ENCODE results near the gene PHLDA3. TPM values are rescaled to one million over a fixed set of nuclear protein-coding genes. Genes with fewer than 3 reads are reported as not detected.
A peak's percentile ranks its signal among the peaks of the same experiment; 100 is the strongest.

The PHLDA3 gene
- total RNA-seq, 1 donor from 2014 or later, result 21.1 TPM

DNA sequence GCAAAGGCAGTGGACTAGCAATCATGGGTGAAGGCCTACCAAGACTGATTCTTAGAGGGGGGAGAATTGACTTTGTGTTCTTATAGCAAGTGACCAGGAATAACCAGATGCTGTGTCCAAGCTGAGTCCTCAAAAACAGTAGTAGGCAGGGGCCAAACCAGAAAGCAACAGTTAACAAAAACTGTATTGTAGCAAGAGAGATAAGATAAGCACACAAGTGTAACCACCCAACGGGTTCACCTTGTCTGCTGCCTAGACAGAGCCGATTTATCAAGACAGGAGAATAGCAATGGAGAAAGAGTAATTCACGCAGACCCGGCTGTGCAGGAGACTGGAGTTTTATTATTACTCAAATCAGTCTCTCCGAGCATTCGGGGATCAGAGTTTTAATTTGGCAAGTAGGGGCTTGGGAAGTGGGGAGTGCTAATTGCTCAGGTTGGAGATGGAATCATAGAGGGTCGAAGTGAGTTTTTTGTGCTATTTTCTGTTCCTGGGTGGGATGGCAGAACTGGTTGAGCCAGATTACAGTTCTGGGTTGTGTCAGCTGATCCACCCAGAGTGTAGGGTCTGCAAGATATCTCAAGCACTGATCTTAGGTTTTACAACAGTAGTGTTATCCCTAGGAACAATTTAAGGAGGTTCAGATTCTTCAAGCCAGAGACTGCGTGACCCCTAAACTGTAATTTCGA lies 46.2 kb upstream of the PHLDA3 start:
- H3K27me3 ChIP-seq (ENCODE audit: low read depth), result no peaks in the 10 kb centered on the region
- H3K9me3 ChIP-seq (replicated peaks), result no peaks in the 10 kb centered on the region
- DNase-seq, result no peak
- H3K4me3 ChIP-seq, result no peak overlapping the region
- H3K4me1 ChIP-seq, result peaks cover 27% of the 10 kb centered on the region
- TF ChIP-seq, protein P1, sequence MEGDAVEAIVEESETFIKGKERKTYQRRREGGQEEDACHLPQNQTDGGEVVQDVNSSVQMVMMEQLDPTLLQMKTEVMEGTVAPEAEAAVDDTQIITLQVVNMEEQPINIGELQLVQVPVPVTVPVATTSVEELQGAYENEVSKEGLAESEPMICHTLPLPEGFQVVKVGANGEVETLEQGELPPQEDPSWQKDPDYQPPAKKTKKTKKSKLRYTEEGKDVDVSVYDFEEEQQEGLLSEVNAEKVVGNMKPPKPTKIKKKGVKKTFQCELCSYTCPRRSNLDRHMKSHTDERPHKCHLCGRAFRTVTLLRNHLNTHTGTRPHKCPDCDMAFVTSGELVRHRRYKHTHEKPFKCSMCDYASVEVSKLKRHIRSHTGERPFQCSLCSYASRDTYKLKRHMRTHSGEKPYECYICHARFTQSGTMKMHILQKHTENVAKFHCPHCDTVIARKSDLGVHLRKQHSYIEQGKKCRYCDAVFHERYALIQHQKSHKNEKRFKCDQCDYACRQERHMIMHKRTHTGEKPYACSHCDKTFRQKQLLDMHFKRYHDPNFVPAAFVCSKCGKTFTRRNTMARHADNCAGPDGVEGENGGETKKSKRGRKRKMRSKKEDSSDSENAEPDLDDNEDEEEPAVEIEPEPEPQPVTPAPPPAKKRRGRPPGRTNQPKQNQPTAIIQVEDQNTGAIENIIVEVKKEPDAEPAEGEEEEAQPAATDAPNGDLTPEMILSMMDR (IDR thresholded peaks at IDR 0.05; ENCODE audit: borderline replicate concordance), result no peak
- no peaks in the 10 kb centered on the region for H3K36me3 ChIP-seq
- no peak overlapping the region for H3K27ac ChIP-seq (replicated peaks)
- intact Hi-C loops (cut with micrococcal nuclease), result no loop called here

DNA sequence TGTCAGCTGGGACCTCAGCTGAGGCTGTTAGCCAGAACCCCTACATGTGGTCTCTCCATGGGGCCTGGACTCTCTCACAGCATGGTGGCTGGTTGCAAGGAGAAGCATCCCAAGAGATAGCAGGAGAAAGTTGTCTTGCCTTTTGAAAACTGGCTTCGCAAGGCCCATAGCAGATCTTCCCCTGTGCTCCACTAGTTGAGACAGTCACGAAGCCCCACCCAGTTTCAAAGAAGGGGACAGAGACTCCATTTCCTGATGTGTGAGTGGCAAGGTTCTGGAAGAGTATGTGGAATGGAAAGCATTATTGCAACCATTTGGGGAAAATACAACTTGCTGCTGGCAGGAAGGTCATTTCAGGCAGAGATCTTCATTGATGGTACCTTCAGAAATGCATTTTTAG lies 45.5 kb upstream of the PHLDA3 start:
- DNase-seq, result no peak
- Histone ChIP-seq H3K4me3 (no peak overlapping the region), H3K36me3 (no peaks in the 10 kb centered on the region), H3K4me1 (peaks cover 27% of the 10 kb centered on the region), H3K27me3 (ENCODE audit: low read depth) (no peaks in the 10 kb centered on the region), H3K27ac (replicated peaks) (no peak overlapping the region), H3K9me3 (replicated peaks) (no peaks in the 10 kb centered on the region)
- TF ChIP-seq, protein P1 (IDR thresholded peaks at IDR 0.05; ENCODE audit: borderline replicate concordance), result no peak
- intact Hi-C loops (cut with micrococcal nuclease), result no loop called here

DNA sequence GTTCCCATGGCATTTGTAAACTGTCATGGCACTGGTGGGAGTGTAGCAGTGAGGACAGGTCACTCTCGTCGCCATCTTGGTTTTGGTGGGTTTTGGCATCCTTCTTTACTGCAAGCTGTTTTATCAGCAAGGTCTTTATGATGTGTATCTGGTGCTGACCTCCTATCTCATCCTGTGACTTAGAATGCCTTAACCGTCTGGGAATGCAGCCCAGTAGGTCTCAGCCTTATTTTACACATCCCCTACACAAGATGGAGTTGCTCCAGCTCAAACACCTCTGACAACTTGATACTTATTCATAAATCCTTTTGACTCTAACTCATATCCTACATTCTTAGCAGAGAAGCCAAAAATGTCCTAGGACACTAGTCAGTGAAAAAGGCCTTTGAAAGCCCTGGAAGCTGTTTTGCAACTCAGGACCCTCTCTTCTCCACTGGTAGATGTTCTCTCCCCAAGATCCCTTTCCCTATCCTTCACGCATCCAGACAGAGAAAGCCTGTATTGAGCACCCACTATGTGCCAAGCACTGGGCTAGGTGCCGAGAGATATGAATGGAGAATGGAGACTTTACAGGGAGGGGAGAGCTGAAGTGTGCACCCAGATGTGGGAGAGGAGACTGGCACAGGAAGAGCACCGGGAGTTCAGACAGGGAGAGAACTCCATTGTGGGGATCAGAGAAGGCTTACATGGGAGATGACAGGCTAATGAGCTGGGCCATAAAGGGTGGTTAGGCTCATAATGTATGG lies 44.7 kb upstream of the PHLDA3 start:
- Histone ChIP-seq H3K9me3 (replicated peaks) (no peaks in the 10 kb centered on the region), H3K27me3 (ENCODE audit: low read depth) (no peaks in the 10 kb centered on the region), H3K27ac (replicated peaks) (peak overlapping the region; percentile 89), H3K4me1 (peaks cover 27% of the 10 kb centered on the region), H3K36me3 (no peaks in the 10 kb centered on the region), H3K4me3 (no peak overlapping the region)
- DNase-seq, result no peak
- intact Hi-C loops (cut with micrococcal nuclease), result loop anchor here (2.0 kb wide), 1 partner anchor 31 kb away; no protein-coding TSS in a partner anchor
- TF ChIP-seq, protein P1 (IDR thresholded peaks at IDR 0.05; ENCODE audit: borderline replicate concordance), result no peak

DNA sequence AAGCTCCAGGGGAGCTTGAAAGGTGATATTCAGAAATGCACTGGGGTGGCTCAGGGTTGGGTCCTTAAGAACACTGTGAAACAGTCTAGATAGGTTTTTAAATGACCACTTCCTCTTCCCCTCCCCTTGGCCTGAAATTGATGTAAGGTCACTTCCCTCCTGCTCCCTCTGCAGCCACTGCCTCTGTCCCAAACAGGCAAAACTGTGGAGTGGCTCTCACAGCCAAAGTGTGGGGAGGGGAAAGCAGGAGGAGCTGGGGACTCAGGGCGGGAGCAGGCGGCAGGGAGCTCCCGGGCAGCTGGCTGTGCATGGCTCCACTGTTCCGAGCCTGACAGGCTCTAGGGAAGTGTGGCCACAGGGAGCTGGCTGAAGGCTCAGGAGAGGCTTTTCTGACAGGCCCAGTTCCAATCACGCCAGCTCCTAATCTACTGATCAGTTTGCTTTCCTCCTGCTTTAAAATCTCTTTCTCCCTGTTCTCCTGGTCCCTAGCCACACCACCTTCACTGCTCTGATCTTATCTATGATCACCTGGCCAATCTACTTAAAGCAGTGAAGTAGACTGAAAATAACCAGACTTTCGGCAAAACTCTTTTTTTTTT lies 43.1 kb upstream of the PHLDA3 start:
- Histone ChIP-seq H3K4me3 (peak overlapping the region; percentile 24), H3K36me3 (no peaks in the 10 kb centered on the region), H3K27ac (replicated peaks) (peak overlapping the region; percentile 89), H3K27me3 (ENCODE audit: low read depth) (no peaks in the 10 kb centered on the region), H3K9me3 (replicated peaks) (no peaks in the 10 kb centered on the region), H3K4me1 (peaks cover 36% of the 10 kb centered on the region)
- intact Hi-C loops (cut with micrococcal nuclease), result loop anchor here (2.0 kb wide), 1 partner anchor 29 kb away; no protein-coding TSS in a partner anchor
- TF ChIP-seq, protein P1 (IDR thresholded peaks at IDR 0.05; ENCODE audit: borderline replicate concordance), result no peak
- peak; percentile 71 for DNase-seq

DNA sequence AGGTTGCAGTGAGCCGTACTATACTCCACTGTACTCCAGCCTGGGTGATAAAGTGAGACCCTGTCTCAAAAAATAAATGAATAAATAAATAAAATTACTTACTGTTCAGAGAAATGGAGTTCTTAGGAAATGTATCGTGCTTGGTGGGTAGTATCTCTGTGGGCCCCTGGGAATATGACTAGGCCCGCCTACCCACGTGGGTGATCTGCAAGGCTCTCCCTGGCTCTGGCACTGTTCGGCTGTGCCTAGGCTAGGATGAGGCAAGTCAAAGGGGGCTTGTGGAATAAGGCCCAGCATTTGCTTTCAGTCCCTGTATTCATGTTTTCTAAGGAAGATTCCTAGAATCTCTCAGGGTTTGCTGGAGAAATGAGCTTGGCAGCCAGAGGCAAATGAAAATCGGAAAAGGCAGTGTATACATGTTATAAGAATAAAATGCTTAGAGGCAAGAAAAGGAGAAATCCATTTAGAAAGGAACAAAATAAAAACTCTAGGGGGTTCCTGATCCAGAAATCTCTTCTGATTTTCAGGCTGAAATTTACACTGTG lies 42.5 kb upstream of the PHLDA3 start:
- Histone ChIP-seq H3K9me3 (replicated peaks) (no peaks in the 10 kb centered on the region), H3K27me3 (ENCODE audit: low read depth) (no peaks in the 10 kb centered on the region), H3K27ac (replicated peaks) (peak overlapping the region; percentile 89), H3K4me1 (peaks cover 41% of the 10 kb centered on the region), H3K36me3 (no peaks in the 10 kb centered on the region), H3K4me3 (no peak overlapping the region)
- TF ChIP-seq, protein P1 (IDR thresholded peaks at IDR 0.05; ENCODE audit: borderline replicate concordance), result no peak
- intact Hi-C loops (cut with micrococcal nuclease), result no loop called here
- no peak for DNase-seq
